Activated T-helper 1 cell treated with anti-CD3 and anti-CD28 coated beads, Interleukin-12 subunit alpha, Interleukin-12 subunit beta, Interleukin-2, Interleukin-4 antibody, amounts not matched to agents 30 ng/mL and 10 ng/mL and 1 ng/mL, durations not matched to agents 14 hours and 24 hours and 36 hours (primary cell): ENCODE data around the gene ZNF776. TPM values are rescaled to one million over a fixed set of nuclear protein-coding genes. Genes with fewer than 3 reads are reported as not detected.

Source experiments
- DNase-seq: peaks from one replicate; pipeline ENCODE4 v3.0.0; 2021; ENCODE audit warnings: low spot score
- H3K27ac Mint-ChIP-seq: one replicate; pipeline ENCODE4 v1.8.0; 2021; ENCODE audit warnings: mild to moderate bottlenecking, mixed read lengths
- H3K27me3 Mint-ChIP-seq: one replicate; pipeline ENCODE4 v1.8.0; 2022; ENCODE audit warnings: mild to moderate bottlenecking, moderate library complexity, mixed read lengths; ENCODE audit not compliant: insufficient read depth
- H3K36me3 Mint-ChIP-seq: one replicate; pipeline ENCODE4 v1.8.0; 2021; ENCODE audit warnings: low read depth, mixed read lengths
- H3K4me1 Mint-ChIP-seq: one replicate; pipeline ENCODE4 v1.8.0; 2021; ENCODE audit warnings: low read depth, mixed read lengths
- H3K4me3 Mint-ChIP-seq: one replicate; pipeline ENCODE4 v1.8.0; 2021; ENCODE audit warnings: mild to moderate bottlenecking, moderate library complexity, mixed read lengths
- H3K9me3 Mint-ChIP-seq: one replicate; pipeline ENCODE4 v1.8.0; 2021; ENCODE audit warnings: mixed read lengths
- intact Hi-C: fragments of 100-400 bp; cut with micrococcal nuclease; formaldehyde crosslinking; loops from one replicate; pipeline ENCODE4 v1.15.1; 2024
- total RNA-seq: library from RNA; stranded (reverse); gene quantifications from 2 replicates; pipeline ENCODE4 v1.2.3, GENCODE V29; 2022

ZNF776 gene
- total RNA-seq, 1 donor from 2014 or later: 6.8 TPM

DNA sequence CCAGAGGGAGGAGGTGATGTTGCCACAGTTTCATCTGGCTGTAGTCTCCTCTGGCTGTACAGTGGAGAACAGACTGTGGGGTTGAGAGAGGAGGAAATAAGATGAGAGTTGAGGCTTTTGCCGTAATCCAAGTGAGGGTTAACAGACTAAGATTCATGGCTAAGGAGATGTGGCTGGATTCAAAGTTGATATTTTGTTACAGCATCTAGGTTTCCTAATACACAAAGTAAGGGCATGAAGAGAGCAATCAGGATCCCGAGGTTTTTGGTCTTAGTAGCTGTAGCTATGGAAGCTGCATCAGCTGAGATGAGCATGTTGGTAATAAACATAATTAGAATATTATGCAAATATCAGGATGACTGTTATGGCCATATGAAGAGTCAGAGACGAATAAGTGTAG is 1.4 kb downstream of the ZNF776 start:
- Mint-ChIP-seq H3K4me3 (peak overlapping the region; percentile 37), H3K27ac (no peak overlapping the region), H3K36me3 (peaks cover 60% of the 10 kb centered on the region), H3K9me3 (peaks cover 78% of the 10 kb centered on the region), H3K27me3 (no peaks in the 10 kb centered on the region), H3K4me1 (peaks cover 12% of the 10 kb centered on the region)
- intact Hi-C loops: no loop called here
- no peak for DNase-seq

DNA sequence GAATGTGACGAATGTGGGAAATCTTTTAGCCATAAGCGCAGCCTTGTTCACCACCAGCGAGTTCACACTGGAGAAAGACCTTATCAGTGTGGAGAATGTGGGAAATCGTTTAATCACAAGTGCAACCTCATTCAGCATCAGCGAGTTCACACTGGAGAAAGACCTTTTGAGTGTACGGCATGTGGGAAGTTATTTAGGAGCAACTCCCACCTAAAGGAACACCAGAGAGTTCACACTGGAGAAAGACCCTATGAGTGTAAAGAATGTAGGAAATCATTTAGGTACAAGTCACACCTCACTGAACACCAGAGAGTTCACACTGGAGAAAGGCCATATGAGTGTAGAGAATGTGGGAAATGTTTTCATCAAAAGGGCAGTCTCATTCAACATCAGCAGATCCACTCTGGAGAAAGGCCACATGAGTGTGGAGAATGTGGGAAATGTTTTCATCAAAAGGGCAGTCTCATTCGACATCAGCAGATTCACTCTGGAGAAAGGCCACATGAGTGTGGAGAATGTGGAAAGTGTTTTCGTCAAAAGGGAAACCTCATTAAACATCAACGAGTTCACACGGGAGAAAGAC is 7.6 kb downstream of the ZNF776 start:
- intact Hi-C loops: no loop called here
- no peak overlapping the region for H3K4me3 Mint-ChIP-seq
- H3K36me3 Mint-ChIP-seq: peaks cover 90% of the 10 kb centered on the region
- H3K4me1 Mint-ChIP-seq: no peaks in the 10 kb centered on the region
- H3K9me3 Mint-ChIP-seq: peaks cover 91% of the 10 kb centered on the region
- DNase-seq: no peak
- no peak overlapping the region for H3K27ac Mint-ChIP-seq
- no peaks in the 10 kb centered on the region for H3K27me3 Mint-ChIP-seq

DNA sequence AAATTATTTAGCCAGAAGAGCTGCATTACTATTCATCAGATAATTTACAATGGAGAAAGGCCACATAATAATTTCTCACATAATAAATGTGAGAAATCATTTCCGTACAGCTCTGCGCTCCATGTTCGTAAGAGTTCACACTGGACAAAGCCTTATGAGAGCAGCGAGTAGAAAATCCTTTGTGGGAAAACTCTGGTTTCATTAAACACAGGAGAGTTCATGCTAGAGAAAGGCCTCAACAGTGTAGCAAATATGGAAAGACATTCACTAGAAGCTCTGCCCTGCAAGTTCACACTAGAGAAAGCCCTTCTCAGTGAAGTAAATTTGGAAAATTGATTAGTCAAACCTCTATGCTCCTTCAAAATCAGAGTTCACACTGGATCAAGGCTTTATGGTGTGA is 8.4 kb downstream of the ZNF776 start:
- no peak overlapping the region for H3K4me3 Mint-ChIP-seq
- no peak for DNase-seq
- no peaks in the 10 kb centered on the region for H3K27me3 Mint-ChIP-seq
- intact Hi-C loops: no loop called here
- peaks cover 90% of the 10 kb centered on the region for H3K9me3 Mint-ChIP-seq
- no peaks in the 10 kb centered on the region for H3K4me1 Mint-ChIP-seq
- no peak overlapping the region for H3K27ac Mint-ChIP-seq
- H3K36me3 Mint-ChIP-seq: peaks cover 88% of the 10 kb centered on the region

DNA sequence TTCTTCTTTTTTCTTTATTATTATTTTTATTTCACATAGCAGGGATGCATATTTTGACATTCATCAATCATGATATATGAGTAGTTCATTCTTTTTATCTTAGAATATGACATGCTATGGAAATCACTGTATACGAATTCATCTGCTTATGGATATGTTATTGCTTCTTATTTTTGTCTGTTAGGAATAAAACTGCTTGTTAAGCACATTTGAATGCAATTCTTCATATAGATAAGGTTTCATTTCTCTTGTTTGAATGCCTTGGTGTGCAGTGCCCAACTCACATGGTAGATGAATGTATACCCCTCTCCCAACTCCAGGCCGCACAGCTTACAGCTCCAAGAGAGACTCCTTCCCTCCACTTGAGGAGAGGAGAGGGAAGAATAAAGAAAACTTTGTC is 11.3 kb downstream of the ZNF776 start:
- Mint-ChIP-seq H3K36me3 (peaks cover 67% of the 10 kb centered on the region), H3K4me1 (no peaks in the 10 kb centered on the region), H3K27me3 (no peaks in the 10 kb centered on the region), H3K9me3 (peaks cover 75% of the 10 kb centered on the region), H3K27ac (no peak overlapping the region), H3K4me3 (no peak overlapping the region)
- intact Hi-C loops: no loop called here
- DNase-seq: no peak

DNA sequence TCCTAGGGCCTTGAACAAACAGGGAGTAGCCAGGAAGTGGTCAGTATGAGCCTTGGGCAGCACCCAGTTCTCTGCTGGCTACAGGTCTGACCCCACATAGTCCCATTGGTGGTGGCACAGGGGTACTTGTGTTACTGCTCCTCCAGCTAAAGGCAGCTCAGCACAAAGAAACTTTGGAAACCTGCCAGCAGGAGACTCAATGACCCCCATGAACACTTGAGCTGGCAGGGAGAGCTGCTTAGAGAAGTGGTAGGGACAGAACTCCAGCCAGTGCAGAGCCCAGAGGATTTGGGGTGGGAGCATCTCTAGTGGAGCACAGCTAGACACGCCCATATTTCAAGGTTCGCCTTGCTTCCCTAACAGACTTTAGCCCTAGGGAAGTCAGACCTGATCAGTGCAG is 12.5 kb downstream of the ZNF776 start:
- no peaks in the 10 kb centered on the region for H3K27me3 Mint-ChIP-seq
- DNase-seq: no peak
- no peak overlapping the region for H3K27ac Mint-ChIP-seq
- peaks cover 59% of the 10 kb centered on the region for H3K36me3 Mint-ChIP-seq
- no peaks in the 10 kb centered on the region for H3K4me1 Mint-ChIP-seq
- intact Hi-C loops: no loop called here
- H3K4me3 Mint-ChIP-seq: no peak overlapping the region
- peaks cover 68% of the 10 kb centered on the region for H3K9me3 Mint-ChIP-seq

DNA sequence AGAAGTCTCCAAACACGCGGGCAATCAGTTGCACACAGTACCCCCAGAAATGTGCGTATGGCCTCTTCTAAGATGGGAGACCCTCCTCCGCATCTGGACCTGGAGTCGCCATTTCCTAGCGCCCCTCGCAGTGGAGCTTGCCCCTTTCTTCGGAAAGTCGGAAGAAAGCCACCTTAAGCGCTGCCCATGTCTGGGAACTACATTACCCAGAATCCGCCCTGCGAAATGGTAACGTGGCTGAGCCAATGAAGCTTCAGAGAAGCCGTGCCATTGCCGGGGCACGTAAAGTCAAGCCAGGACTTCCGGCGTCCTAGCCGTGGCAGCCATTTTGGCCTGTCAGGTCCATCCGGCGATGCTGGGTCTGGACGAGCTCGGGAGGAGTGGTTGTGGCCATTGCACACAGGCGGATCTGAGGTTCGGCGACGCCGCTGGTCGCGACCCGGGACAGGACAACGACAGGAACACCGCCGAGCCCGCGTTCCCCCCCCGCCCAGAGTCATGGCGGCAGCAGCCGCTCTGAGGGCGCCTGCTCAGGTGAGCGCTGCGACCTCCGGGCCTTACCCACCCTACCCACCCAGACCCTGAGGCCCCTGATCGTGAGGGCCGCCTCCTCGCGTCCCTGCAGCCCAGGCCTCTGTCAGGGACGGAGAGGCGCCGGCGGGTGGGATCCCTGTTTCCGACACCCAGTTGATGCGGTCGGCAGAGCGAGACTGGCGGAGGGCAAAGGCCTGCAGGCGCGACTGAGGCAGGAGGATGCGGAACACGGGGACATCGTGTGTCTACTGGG is 22.9 kb downstream of the ZNF776 start, which contains the start of gene ZNF586:
Gene ZNF586, plus strand, starts transcription at position 332 of the 787 bp plus-strand sequence. Its CDS starts 167 bp downstream, at position 499.
- peak within 1 kb of the TSS; percentile 89 for H3K27ac Mint-ChIP-seq
- peak within 1 kb of the TSS; percentile 94 for H3K4me3 Mint-ChIP-seq
- H3K36me3 Mint-ChIP-seq: peaks cover 49% of the 10 kb centered on the region
- peaks cover 62% of the 10 kb centered on the region for H3K9me3 Mint-ChIP-seq
- peaks cover 24% of the 10 kb centered on the region for H3K4me1 Mint-ChIP-seq
- intact Hi-C loops: loop anchor here (1.0 kb wide), 12 partner anchors 11 to 509 kb away; partner anchors contain the start of genes ZNF134, ZNF17, ZNF211 and ZNF551
- H3K27me3 Mint-ChIP-seq: no peaks in the 10 kb centered on the region
- peak; percentile 85 for DNase-seq

DNA sequence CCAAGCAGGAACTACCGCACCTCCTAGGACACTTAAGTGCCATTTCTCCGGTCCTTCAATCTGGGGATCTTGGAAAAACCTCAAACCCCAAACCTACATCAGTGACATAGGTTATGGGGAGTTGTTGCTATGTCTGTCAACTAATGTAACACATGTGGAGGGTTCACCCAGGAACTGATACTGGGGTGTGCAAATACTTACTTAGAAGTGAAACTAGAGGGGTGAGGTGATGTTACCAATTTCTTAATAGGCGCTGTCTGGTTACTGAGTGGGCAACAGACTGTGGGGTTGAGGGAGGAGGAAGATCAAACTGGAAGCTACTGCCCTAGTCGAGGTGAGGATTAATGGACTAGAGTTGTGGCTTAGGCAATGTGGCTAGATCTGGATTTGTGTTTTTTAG is 24.8 kb downstream of the ZNF776 start:
- intact Hi-C loops: no loop called here
- H3K4me1 Mint-ChIP-seq: peaks cover 24% of the 10 kb centered on the region
- no peaks in the 10 kb centered on the region for H3K27me3 Mint-ChIP-seq
- H3K9me3 Mint-ChIP-seq: peaks cover 63% of the 10 kb centered on the region
- DNase-seq: no peak
- H3K36me3 Mint-ChIP-seq: peaks cover 61% of the 10 kb centered on the region
- H3K27ac Mint-ChIP-seq: no peak overlapping the region
- H3K4me3 Mint-ChIP-seq: peak overlapping the region; percentile 47

DNA sequence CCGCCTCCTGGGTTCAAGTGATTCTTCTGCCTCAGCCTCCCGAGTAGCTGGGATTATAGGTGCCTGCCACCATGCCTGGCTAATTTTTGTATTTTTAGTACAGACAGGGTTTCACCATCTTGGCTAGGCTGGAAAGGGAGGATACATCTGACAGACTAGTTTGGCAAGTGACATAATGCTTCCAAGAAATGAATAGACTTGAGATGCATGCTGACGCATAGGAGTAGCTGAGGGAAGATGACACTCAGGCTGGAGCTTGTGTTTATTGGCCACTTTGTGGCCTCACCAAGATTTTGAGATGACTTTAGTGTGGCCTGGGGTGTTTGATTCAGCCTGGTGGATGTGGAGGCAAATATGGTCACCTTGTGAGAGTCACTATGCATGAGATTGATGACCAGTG is 26.9 kb downstream of the ZNF776 start:
- Mint-ChIP-seq H3K4me3 (no peak overlapping the region), H3K27ac (no peak overlapping the region), H3K9me3 (peaks cover 69% of the 10 kb centered on the region)

DNA sequence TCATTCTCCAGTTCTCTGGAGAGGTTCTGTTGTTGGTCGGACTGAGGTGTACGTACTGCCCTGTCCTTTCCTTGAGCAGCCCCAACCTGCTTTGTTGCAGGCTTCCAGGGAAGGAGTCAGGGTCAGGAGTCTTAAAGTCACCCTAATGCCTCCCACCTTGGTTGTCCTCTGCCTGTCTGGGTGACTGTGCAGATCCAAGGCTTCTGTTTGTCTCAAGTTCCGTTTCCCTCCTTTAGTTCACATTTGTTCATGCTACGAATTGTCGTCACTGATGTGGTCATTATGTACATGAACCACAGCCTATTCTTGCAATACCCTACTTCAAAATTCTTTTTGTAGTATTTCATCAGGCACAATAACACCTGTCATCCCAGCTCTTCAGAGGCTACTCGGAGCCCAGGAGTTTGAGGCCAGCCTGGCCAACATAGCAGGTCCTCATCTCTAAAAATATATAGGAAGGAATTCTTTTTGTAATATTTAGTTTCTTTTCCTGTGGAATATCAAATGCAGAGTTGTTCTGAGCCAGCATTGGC is 30.2 kb downstream of the ZNF776 start:
- Mint-ChIP-seq H3K4me3 (no peak overlapping the region), H3K27ac (no peak overlapping the region), H3K27me3 (no peaks in the 10 kb centered on the region), H3K9me3 (peaks cover 71% of the 10 kb centered on the region), H3K4me1 (peaks cover 6% of the 10 kb centered on the region), H3K36me3 (peaks cover 86% of the 10 kb centered on the region)
- DNase-seq: no peak
- intact Hi-C loops: no loop called here

More for the DNA sequence above, 26.9 kb downstream of the ZNF776 start:
- H3K27me3 Mint-ChIP-seq: no peaks in the 10 kb centered on the region
- H3K36me3 Mint-ChIP-seq: peaks cover 75% of the 10 kb centered on the region
- intact Hi-C loops: no loop called here
- no peak for DNase-seq
- peaks cover 24% of the 10 kb centered on the region for H3K4me1 Mint-ChIP-seq

DNA sequence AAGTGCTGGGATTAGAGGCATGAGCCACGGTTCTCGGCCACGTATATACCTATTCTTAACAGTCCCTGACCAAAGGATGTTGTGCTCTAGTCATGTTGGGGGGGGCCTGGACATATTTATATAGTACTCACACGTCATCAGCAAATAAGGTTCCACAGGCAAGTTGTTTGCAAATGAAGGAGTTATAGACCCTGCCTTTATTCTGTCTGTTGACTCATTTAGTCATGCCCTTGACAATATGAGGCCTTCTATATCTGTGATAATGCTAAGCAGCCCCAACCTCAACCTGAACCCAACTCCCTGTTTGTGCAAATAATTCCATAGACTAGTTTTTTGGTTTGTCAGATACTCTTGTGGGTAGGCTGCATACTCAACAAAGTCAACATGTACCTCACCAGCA is 31.7 kb downstream of the ZNF776 start:
- peaks cover 58% of the 10 kb centered on the region for H3K9me3 Mint-ChIP-seq

DNA sequence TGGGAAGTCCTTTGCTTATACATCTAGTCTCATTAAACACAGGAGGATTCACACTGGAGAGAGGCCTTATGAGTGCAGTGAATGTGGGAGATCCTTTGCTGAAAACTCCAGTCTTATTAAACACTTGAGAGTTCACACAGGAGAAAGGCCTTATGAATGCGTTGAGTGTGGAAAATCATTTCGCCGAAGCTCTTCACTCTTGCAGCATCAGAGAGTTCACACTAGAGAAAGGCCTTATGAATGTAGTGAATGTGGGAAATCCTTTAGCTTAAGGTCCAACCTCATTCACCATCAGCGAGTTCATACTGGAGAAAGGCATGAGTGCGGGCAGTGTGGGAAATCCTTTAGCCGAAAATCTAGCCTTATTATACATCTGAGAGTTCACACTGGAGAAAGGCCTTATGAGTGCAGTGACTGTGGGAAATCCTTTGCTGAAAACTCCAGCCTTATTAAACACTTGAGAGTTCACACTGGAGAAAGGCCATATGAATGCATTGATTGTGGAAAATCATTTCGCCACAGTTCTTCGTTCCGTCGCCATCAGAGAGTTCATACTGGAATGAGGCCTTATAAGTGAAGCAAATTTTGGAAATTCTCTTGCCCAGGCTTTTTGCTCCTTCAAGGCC is 32.7 kb downstream of the ZNF776 start:
- Mint-ChIP-seq H3K27ac (no peak overlapping the region), H3K4me1 (no peaks in the 10 kb centered on the region), H3K9me3 (peaks cover 53% of the 10 kb centered on the region), H3K27me3 (no peaks in the 10 kb centered on the region), H3K36me3 (peaks cover 71% of the 10 kb centered on the region), H3K4me3 (no peak overlapping the region)
- intact Hi-C loops: no loop called here
- DNase-seq: no peak

More for the DNA sequence above, 31.7 kb downstream of the ZNF776 start:
- no peak for DNase-seq
- H3K27ac Mint-ChIP-seq: no peak overlapping the region
- H3K4me1 Mint-ChIP-seq: no peaks in the 10 kb centered on the region
- H3K36me3 Mint-ChIP-seq: peaks cover 76% of the 10 kb centered on the region
- intact Hi-C loops: no loop called here
- no peak overlapping the region for H3K4me3 Mint-ChIP-seq
- H3K27me3 Mint-ChIP-seq: no peaks in the 10 kb centered on the region

DNA sequence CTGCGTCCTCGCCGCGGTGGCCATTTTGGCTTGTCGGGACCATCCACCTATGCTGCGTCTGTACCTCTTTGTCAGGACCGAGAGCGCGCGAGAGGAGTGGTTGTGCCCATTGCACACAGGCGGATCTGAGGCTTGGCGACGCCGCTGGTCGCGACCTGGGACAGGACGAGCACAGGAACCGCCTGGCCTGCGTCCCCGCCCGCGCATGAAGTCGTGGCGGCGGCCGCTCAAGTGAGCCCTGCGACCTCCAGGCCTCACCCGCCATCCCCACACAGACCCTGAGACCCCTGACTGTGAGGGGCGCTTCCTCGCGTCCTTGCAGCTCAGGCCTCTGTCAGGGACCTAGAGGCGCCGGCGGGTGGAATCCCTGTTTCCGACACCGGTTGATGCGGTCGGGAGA is 39.7 kb downstream of the ZNF776 start:
- intact Hi-C loops: no loop called here

DNA sequence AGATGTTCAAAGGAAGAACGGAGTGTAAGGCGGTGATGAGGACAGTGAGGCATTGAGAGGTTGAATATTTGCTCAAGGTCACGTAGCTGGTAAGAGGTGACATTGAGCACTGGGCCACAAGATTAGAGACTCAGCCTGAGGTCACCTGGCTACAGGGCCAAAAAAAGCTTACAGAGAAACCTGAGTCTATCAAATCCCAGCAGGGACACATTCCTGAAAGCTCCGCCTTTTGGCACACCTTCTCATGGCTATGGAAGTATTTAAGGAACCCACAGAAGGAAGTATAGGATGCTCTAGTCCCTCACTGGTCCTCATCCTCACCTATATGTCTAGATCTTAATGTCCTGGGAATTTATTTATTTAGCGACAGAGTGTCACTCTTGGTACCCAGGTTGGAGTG is 40.3 kb downstream of the ZNF776 start:
- Mint-ChIP-seq H3K27ac (no peak overlapping the region), H3K36me3 (peaks cover 54% of the 10 kb centered on the region), H3K27me3 (no peaks in the 10 kb centered on the region), H3K4me3 (no peak overlapping the region), H3K9me3 (peaks cover 47% of the 10 kb centered on the region), H3K4me1 (peaks cover 14% of the 10 kb centered on the region)
- intact Hi-C loops: no loop called here
- no peak for DNase-seq

More for the DNA sequence above, 39.7 kb downstream of the ZNF776 start:
- Mint-ChIP-seq H3K9me3 (peaks cover 48% of the 10 kb centered on the region), H3K36me3 (peaks cover 53% of the 10 kb centered on the region), H3K27ac (no peak overlapping the region), H3K4me1 (peaks cover 14% of the 10 kb centered on the region), H3K27me3 (no peaks in the 10 kb centered on the region), H3K4me3 (no peak overlapping the region)
- no peak for DNase-seq
